Lower lobe of right lung (tissue), 2 donors: ENCODE results near the gene UNC13A. TPM values are rescaled to one million over a fixed set of nuclear protein-coding genes. Genes with fewer than 3 reads are reported as not detected.

Experiments used
- ATAC-seq, 2 donors: fragments of 200-7000 bp; cut with Tn5 transposase; one replicate each; pipeline ENCODE4 v1.9.1; 2020 to 2022; ENCODE audit warnings: mild to moderate bottlenecking in 2 of 2, moderate library complexity in 2 of 2
- DNase-seq: peaks from one replicate; pipeline ENCODE4 v3.0.0-alpha.2; 2020
- H3K27ac ChIP-seq: fragments of 200-600 bp; one replicate; pipeline ENCODE4 v1.8.0; 2022
- H3K27me3 ChIP-seq: fragments of 200-600 bp; one replicate; pipeline ENCODE4 v1.8.0; 2022; ENCODE audit warnings: low read depth
- H3K36me3 ChIP-seq: fragments of 200-600 bp; one replicate; pipeline ENCODE4 v1.8.0; 2022; ENCODE audit warnings: mild to moderate bottlenecking
- H3K4me1 ChIP-seq: fragments of 200-600 bp; one replicate; pipeline ENCODE4 v1.8.0; 2022
- H3K4me3 ChIP-seq: fragments of 200-600 bp; one replicate; pipeline ENCODE4 v1.8.0; 2022; ENCODE audit warnings: mild to moderate bottlenecking
- H3K9me3 ChIP-seq: fragments of 200-600 bp; one replicate; pipeline ENCODE4 v1.8.0; 2022
- intact Hi-C: fragments of 100-400 bp; cut with DNase I; formaldehyde crosslinking; loops from one replicate; pipeline ENCODE4 v1.11.0; 2022
- long read RNA-seq: library from polyadenylated mRNA; unstranded; transcript quantifications from one replicate; pipeline ENCODE4 v2.0.0, GENCODE V29; 2021
- total RNA-seq: library from RNA; stranded (reverse); fragmentation: NEBNext Ultra II Directional; extraction: Animal tissue kit (Norgen Biotek cat#: 25700); gene quantifications from one replicate; pipeline ENCODE4 v1.2.1, GENCODE V29; 2021
- TF ChIP-seq, protein P1 (sequence below): fragments of 200-600 bp; IDR thresholded peaks from one replicate; pipeline ENCODE4 v1.8.0; 2022; ENCODE audit warnings: antibody characterized with exemption, mild to moderate bottlenecking
- donor health status: DM: no; HTN: yes; CAD: no; lungs with severe emphysema.

Gene UNC13A
- total RNA-seq: 0.21 TPM
- long read RNA-seq, partial matches to known transcripts: 0 of 1 reads
- long read RNA-seq, other reads (novel, unspliced or antisense): 1 of 1 reads

DNA sequence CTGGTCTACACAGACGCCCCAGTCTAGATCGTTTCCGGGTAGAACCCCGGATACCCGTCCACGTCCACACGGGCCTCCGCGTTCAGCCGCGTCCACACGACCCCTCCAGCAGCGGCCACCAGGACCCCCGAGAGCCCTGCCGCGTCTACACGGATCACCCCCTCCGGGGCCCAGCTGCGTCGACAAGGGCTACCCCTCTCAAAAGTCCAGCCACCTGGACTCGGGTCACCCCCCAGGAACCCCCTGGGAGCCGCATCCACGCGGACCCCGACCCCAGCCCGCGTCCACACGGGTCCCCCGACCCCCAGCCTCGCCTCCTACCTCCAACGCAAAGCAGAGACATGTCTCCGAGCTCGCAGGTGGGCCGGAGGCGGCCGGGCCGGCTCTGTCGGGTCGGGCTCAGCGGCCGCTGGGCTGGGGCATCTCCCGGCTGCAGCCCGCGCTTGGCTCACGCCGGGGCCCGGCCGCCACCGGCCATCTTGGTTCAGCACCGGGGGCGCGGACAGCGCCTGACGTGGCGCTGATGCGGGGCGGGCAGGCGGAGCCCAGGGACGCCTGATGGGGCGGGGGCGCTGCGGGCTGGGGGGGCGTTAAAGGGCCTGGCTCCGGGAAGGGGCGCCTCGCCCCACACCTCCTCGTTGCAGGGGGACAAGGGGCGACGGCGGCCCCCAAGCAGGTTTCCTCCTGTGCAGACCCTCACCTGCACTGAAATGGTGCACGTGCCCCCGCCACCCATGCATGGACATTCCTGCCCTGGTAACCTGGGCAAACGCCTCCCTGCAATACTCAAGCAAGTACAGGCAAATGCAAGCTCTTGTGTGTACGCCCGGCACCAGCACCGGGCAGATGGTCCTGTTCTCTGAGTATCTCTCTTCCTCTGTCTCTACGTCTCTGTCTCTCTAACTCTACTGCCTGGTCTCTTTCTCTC, at the start of gene UNC13A:
Gene UNC13A, minus strand, starts transcription at position 498 of the 928 bp plus-strand sequence. Its CDS starts 155 bp downstream, at position 343.
- intact Hi-C loops: no loop called here
- peak; percentile 62 to 74 for ATAC-seq
- H3K27me3 ChIP-seq: peaks cover 66% of the 10 kb centered on the region
- no peaks in the 10 kb centered on the region for H3K36me3 ChIP-seq
- H3K4me1 ChIP-seq: peaks cover 15% of the 10 kb centered on the region
- peak within 1 kb of the TSS; percentile 19 for H3K4me3 ChIP-seq
- TF ChIP-seq, protein P1, sequence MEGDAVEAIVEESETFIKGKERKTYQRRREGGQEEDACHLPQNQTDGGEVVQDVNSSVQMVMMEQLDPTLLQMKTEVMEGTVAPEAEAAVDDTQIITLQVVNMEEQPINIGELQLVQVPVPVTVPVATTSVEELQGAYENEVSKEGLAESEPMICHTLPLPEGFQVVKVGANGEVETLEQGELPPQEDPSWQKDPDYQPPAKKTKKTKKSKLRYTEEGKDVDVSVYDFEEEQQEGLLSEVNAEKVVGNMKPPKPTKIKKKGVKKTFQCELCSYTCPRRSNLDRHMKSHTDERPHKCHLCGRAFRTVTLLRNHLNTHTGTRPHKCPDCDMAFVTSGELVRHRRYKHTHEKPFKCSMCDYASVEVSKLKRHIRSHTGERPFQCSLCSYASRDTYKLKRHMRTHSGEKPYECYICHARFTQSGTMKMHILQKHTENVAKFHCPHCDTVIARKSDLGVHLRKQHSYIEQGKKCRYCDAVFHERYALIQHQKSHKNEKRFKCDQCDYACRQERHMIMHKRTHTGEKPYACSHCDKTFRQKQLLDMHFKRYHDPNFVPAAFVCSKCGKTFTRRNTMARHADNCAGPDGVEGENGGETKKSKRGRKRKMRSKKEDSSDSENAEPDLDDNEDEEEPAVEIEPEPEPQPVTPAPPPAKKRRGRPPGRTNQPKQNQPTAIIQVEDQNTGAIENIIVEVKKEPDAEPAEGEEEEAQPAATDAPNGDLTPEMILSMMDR: no peak
- no peaks in the 10 kb centered on the region for H3K9me3 ChIP-seq
- peak; percentile 51 for DNase-seq
- no peak within 1 kb of the TSS for H3K27ac ChIP-seq

DNA sequence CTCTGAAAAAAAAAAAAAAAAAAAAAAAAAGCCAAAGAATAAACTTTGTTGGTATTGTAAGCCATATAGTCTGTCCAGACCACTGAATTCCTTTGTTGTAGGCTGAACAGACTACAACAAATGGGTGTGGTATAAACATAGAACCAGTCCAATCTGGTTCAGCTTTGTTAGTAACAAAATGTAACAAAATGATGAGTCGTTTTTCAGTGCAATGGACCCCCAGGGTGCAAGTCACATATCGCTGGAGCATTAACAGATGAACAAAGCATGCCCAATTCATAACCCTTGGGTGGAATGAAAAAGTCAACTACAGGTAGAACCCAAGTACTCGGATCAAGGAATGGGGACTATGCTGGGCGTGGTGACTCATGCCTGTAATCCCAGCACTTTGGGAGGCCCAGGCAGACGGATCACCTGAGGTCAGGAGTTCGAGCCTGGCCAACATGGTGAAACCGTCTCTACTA, 49.6 kb upstream of the UNC13A start:
- peaks cover 6% of the 10 kb centered on the region for H3K4me1 ChIP-seq
- no peak overlapping the region for H3K4me3 ChIP-seq
- no peak for ATAC-seq
- intact Hi-C loops: no loop called here
- TF ChIP-seq, protein P1: no peak
- no peaks in the 10 kb centered on the region for H3K9me3 ChIP-seq
- no peak overlapping the region for H3K27ac ChIP-seq
- H3K27me3 ChIP-seq: no peaks in the 10 kb centered on the region
- peaks cover 56% of the 10 kb centered on the region for H3K36me3 ChIP-seq
- no peak for DNase-seq

DNA sequence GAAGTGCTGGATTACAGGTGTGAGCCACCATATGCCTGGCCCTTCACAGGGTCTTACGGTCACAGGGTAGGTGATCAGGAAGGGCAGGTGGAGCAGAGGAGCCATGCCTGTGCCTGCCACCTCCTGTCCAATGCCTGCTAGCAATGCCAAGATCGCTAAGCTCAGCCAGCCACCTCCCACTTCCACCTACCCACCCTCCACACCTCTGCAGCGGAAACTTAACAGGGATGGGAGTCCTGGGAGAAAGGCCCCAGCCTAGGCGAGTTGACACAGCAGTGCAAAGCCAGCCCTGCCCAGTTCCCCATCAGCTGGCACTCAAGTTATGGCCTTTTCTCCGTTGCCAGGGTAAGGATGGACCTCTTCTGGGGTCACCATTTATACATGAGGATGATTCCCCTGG, 47.3 kb upstream of the UNC13A start:
- TF ChIP-seq, protein P1: no peak
- peaks cover 77% of the 10 kb centered on the region for H3K36me3 ChIP-seq
- ATAC-seq (no peak), DNase-seq (no peak)
- no peaks in the 10 kb centered on the region for H3K27me3 ChIP-seq
- intact Hi-C loops: no loop called here
- no peak overlapping the region for H3K27ac ChIP-seq
- no peak overlapping the region for H3K4me3 ChIP-seq
- H3K4me1 ChIP-seq: peaks cover 16% of the 10 kb centered on the region
- H3K9me3 ChIP-seq: no peaks in the 10 kb centered on the region

DNA sequence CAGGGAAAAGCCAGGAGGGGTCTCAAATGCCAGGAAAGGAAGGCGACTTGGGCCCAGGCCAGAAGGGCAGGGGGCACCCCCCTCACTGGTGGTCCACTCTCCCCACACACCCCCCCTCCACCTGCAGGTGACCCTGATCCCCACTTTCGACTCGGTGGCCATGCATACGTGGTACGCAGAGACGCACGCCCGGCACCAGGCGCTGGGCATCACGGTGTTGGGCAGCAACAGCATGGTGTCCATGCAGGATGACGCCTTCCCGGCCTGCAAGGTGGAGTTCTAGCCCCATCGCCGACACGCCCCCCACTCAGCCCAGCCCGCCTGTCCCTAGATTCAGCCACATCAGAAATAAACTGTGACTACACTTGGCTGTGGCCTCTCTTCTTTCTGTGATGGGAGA, 46.0 kb upstream of the UNC13A start:
- H3K27me3 ChIP-seq: no peaks in the 10 kb centered on the region
- no peak overlapping the region for H3K4me3 ChIP-seq
- TF ChIP-seq, protein P1: no peak
- peaks cover 90% of the 10 kb centered on the region for H3K36me3 ChIP-seq
- intact Hi-C loops: no loop called here
- DNase-seq: no peak
- H3K9me3 ChIP-seq: no peaks in the 10 kb centered on the region
- H3K27ac ChIP-seq: no peak overlapping the region
- no peak for ATAC-seq
- H3K4me1 ChIP-seq: peaks cover 11% of the 10 kb centered on the region

DNA sequence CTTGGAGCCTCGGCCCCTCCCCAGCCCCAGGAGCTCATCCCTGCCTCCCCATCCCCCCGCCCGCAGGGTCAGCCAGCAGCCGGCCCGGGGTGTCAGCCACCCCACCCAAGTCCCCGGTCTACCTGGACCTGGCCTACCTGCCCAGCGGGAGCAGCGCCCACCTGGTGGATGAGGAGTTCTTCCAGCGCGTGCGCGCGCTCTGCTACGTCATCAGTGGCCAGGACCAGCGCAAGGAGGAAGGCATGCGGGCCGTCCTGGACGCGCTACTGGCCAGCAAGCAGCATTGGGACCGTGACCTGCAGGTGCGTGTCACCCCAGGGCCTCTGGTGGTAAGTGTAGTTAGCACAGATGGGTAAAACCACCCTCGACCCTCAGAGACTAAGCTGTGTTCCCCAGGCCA, 45.0 kb upstream of the UNC13A start:
- intact Hi-C loops: no loop called here
- no peak for ATAC-seq

More for the DNA sequence above, 45.0 kb upstream of the UNC13A start:
- no peak for DNase-seq
- Histone ChIP-seq H3K4me1 (peaks cover 11% of the 10 kb centered on the region), H3K9me3 (no peaks in the 10 kb centered on the region), H3K4me3 (no peak overlapping the region), H3K36me3 (peaks cover 98% of the 10 kb centered on the region), H3K27ac (no peak overlapping the region), H3K27me3 (no peaks in the 10 kb centered on the region)
- TF ChIP-seq, protein P1: no peak
